RWPE2 (cell line): ENCODE results near the gene ENTREP3.

Experiments
- ATAC-seq: fragments of 200-7000 bp; cut with Tn5 transposase; 3 replicates; pipeline ENCODE4 v1.9.1; 2021; ENCODE audit warnings: low read depth
- DNase-seq: peaks from one replicate; pipeline ENCODE4 v3.0.0-alpha.2; 2020; ENCODE audit warnings: low spot score
- H3K27ac ChIP-seq: fragments of 450-650 bp; 2 replicates; pipeline ENCODE4 v1.5.1; 2017; ENCODE audit warnings: mild to moderate bottlenecking; ENCODE audit not compliant: poor library complexity, severe bottlenecking
- H3K27me3 ChIP-seq: fragments of 250-450 bp; sonication (Bioruptor Pico); 2 replicates; pipeline ENCODE4 v1.5.1; 2021; ENCODE audit warnings: mild to moderate bottlenecking, moderate library complexity; ENCODE audit not compliant: insufficient read depth, poor library complexity, severe bottlenecking
- H3K36me3 ChIP-seq: fragments of 250-450 bp; sonication (Bioruptor Pico); 2 replicates; pipeline ENCODE4 v1.5.1; 2020; ENCODE audit warnings: low read depth, mild to moderate bottlenecking, moderate library complexity
- H3K4me1 ChIP-seq: fragments of 250-450 bp; sonication (Bioruptor Pico); 2 replicates; pipeline ENCODE4 v1.5.1; 2021; ENCODE audit warnings: mild to moderate bottlenecking, moderate library complexity; ENCODE audit not compliant: insufficient read depth, poor library complexity, severe bottlenecking
- H3K4me3 ChIP-seq: fragments of 250-450 bp; sonication (Bioruptor Pico); 2 replicates; pipeline ENCODE4 v1.5.1; 2021; ENCODE audit warnings: mild to moderate bottlenecking, moderate library complexity; ENCODE audit not compliant: severe bottlenecking
- H3K9me3 ChIP-seq: fragments of 250-450 bp; sonication (Bioruptor Pico); 2 replicates; pipeline ENCODE4 v1.5.1; 2021; ENCODE audit warnings: mild to moderate bottlenecking, moderate library complexity; ENCODE audit not compliant: severe bottlenecking
- CTCF ChIP-seq: fragments of 450-650 bp; IDR thresholded peaks from one replicate; pipeline ENCODE4 v1.5.1; 2017; ENCODE audit warnings: mild to moderate bottlenecking, moderate library complexity; ENCODE audit not compliant: poor library complexity, severe bottlenecking

The ENTREP3 gene

GRCh38 chr1:155253208-155253607, 2.1 kb downstream of the ENTREP3 start:
- peaks cover 29% of the 10 kb centered on the region for H3K36me3 ChIP-seq
- H3K4me1 ChIP-seq, result peaks cover 5% of the 10 kb centered on the region
- no peak for TF ChIP-seq CTCF
- H3K27me3 ChIP-seq, result no peaks in the 10 kb centered on the region
- ATAC-seq, result no peak
- no peak for DNase-seq
- H3K4me3 ChIP-seq, result peak overlapping the region; percentile 57
- peak overlapping the region; percentile 65 for H3K27ac ChIP-seq
- H3K9me3 ChIP-seq, result no peaks in the 10 kb centered on the region

- no peaks in the 10 kb centered on the region for H3K9me3 ChIP-seq
- no peak for TF ChIP-seq CTCF
- H3K36me3 ChIP-seq, result peaks cover 38% of the 10 kb centered on the region
- H3K4me1 ChIP-seq, result peaks cover 5% of the 10 kb centered on the region
- DNase-seq, result no peak
- H3K27me3 ChIP-seq, result no peaks in the 10 kb centered on the region
- no peak for ATAC-seq
- no peak overlapping the region for H3K4me3 ChIP-seq
- H3K27ac ChIP-seq, result no peak overlapping the region
Observed at GRCh38 chr1:155251566-155251965, 3.7 kb downstream of the ENTREP3 start.

GRCh38 chr1:155250633-155251449, 4.4 kb downstream of the ENTREP3 start:
- no peak for DNase-seq
- Histone ChIP-seq H3K27me3 (no peaks in the 10 kb centered on the region), H3K4me3 (no peak overlapping the region), H3K9me3 (no peaks in the 10 kb centered on the region), H3K36me3 (peaks cover 38% of the 10 kb centered on the region), H3K27ac (no peak overlapping the region), H3K4me1 (peaks cover 5% of the 10 kb centered on the region)
- peak; percentile 79 for ATAC-seq
- TF ChIP-seq CTCF, result peak; percentile 98

GRCh38 chr1:155250246-155250632, 5.0 kb downstream of the ENTREP3 start:
- no peak for ATAC-seq
- no peak for DNase-seq
- TF ChIP-seq CTCF, result no peak
- Histone ChIP-seq H3K4me1 (peaks cover 5% of the 10 kb centered on the region), H3K27ac (no peak overlapping the region), H3K36me3 (peaks cover 38% of the 10 kb centered on the region), H3K4me3 (no peak overlapping the region), H3K9me3 (no peaks in the 10 kb centered on the region), H3K27me3 (no peaks in the 10 kb centered on the region)
